HL-60 (cell line): ENCODE data around the gene PARP1.

ENCODE experiments used
- DNase-seq, 2 experiments: peaks; one replicate each; pipeline ENCODE4 v3.0.0-alpha.2; 2010 to 2020; ENCODE audit warnings: low read depth in 1 of 2, low spot score in 1 of 2
- H3K27ac ChIP-seq: fragments of 250-450 bp; sonication (Bioruptor Pico); replicated peaks from 2 replicates; pipeline ENCODE4 v1.5.1; 2020; ENCODE audit warnings: mild to moderate bottlenecking, moderate library complexity
- H3K27me3 ChIP-seq: fragments of 250-450 bp; sonication (Bioruptor Pico); 2 replicates; pipeline ENCODE4 v1.5.1; 2021; ENCODE audit warnings: mild to moderate bottlenecking, moderate library complexity; ENCODE audit not compliant: insufficient read depth, poor library complexity, severe bottlenecking
- H3K4me3 ChIP-seq: replicated peaks from 2 replicates; pipeline ENCODE4 v1.5.1; 2011; ENCODE audit warnings: mild to moderate bottlenecking, control low read depth, low read length; ENCODE audit not compliant: insufficient read depth
- CTCF ChIP-seq: IDR thresholded peaks from one replicate; pipeline ENCODE4 v1.5.1; 2011; ENCODE audit warnings: low read length, control low read depth, inconsistent platforms; ENCODE audit not compliant: insufficient read depth
- GABPA ChIP-seq: IDR thresholded peaks from 2 replicates; pipeline ENCODE4 v1.6.1; 2012; ENCODE audit warnings: low read depth
- POLR2AphosphoS5 ChIP-seq: IDR thresholded peaks from 2 replicates; pipeline ENCODE4 v1.6.1; 2012; ENCODE audit warnings: low read depth
- REST ChIP-seq: IDR thresholded peaks from 2 replicates; pipeline ENCODE4 v1.6.1; 2012; ENCODE audit warnings: low read depth; ENCODE audit not compliant: insufficient replicate concordance
- SPI1 ChIP-seq: IDR thresholded peaks from 2 replicates; pipeline ENCODE4 v1.6.1; 2012; ENCODE audit warnings: low read depth, mild to moderate bottlenecking, borderline replicate concordance

Gene PARP1

GRCh38 chr1:226370144-226370923 is 37.6 kb downstream of the PARP1 start:
- TF ChIP-seq SPI1 (no peak), CTCF (no peak)
- no peak for DNase-seq
- Histone ChIP-seq H3K27ac (no peak overlapping the region), H3K4me3 (no peak overlapping the region), H3K27me3 (no peaks in the 10 kb centered on the region)

- H3K4me3 ChIP-seq, result no peak overlapping the region
- no peak overlapping the region for H3K27ac ChIP-seq
- TF ChIP-seq GABPA (no peak), SPI1 (no peak), REST (no peak), CTCF (no peak), POLR2AphosphoS5 (no peak)
- no peaks in the 10 kb centered on the region for H3K27me3 ChIP-seq
- no peak for DNase-seq
These were observed 38.8 kb downstream of the PARP1 start for GRCh38 chr1:226369110-226369509.

GRCh38 chr1:226366290-226366689 is 41.6 kb downstream of the PARP1 start:
- H3K27ac ChIP-seq, result no peak overlapping the region
- no peak overlapping the region for H3K4me3 ChIP-seq
- no peak for DNase-seq
- no peak for TF ChIP-seq CTCF
- TF ChIP-seq GABPA, result no peak
- no peak for TF ChIP-seq POLR2AphosphoS5
- TF ChIP-seq REST, result no peak
- TF ChIP-seq SPI1, result no peak
- no peaks in the 10 kb centered on the region for H3K27me3 ChIP-seq

- Histone ChIP-seq H3K4me3 (no peak overlapping the region), H3K27ac (no peak overlapping the region), H3K27me3 (no peaks in the 10 kb centered on the region)
- no peak for DNase-seq
- TF ChIP-seq REST, result no peak
- TF ChIP-seq GABPA, result no peak
- no peak for TF ChIP-seq SPI1
- no peak for TF ChIP-seq CTCF
- TF ChIP-seq POLR2AphosphoS5, result no peak
These were observed 42.1 kb downstream of the PARP1 start for GRCh38 chr1:226365831-226366231.
